ENCODE results near the gene GNAZ. TPM values are rescaled to one million over a fixed set of nuclear protein-coding genes. Genes with fewer than 3 reads are reported as not detected.

The GNAZ gene
- total RNA-seq, 4 donors from 2014 or later = 4.1 to 16.2 (median 6.5) TPM

DNA sequence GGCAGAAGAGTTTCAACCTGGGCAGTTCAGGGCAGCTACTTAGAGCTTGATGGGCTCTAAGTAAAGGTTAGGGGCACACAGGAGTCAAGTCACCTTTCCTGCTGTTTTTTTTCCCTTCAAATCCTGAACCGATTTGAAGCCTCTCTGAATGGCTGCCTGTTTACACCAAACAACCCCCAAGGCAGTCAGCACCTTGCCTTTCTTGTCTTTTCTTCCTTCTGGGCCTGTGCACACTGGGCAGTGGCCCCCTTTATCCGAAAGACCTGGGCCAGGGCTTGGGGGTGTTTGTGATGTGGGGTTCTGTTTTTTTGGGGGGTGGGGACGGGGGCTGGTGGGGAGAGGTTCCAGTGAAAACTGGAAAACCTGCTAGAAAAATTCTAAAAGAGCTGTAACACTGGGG lies 67.1 kb downstream of the GNAZ start:
- TF ChIP-seq CTCF (IDR thresholded peaks at IDR 0.05; ENCODE audit: low read depth) = no peak

DNA sequence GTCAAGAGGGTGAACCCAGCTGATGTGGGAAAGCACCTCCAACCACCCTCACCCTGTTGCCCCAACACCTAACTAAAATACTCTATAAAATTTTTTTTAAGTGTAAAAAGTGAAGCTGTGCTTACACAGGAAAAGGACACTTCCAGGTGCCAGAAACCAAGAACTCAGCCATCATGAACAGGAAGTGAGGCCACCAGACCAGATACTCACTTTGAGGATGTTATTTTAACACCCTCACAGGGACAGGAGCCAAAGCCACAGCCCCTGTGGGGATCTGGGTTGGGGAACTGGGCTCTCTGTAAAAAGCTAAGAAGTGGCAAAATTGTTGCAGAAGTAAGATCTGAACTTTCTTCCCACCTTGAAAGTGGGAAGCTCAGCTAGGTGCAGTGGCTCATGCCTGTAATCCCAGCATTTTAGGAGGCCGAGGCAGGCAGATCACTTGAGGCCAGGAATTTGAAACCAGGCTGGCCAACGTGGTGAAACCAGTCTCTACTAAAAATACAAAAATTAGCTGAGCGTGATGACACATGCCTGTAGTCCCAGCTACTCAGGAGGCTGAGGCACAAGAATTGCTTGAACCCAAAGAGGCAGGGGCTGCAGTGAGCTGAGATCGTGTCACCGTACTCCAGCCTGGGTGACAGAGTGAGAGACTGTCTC lies 67.7 kb downstream of the GNAZ start:
- TF ChIP-seq CTCF (IDR thresholded peaks at IDR 0.05; ENCODE audit: low read depth) = no peak

DNA sequence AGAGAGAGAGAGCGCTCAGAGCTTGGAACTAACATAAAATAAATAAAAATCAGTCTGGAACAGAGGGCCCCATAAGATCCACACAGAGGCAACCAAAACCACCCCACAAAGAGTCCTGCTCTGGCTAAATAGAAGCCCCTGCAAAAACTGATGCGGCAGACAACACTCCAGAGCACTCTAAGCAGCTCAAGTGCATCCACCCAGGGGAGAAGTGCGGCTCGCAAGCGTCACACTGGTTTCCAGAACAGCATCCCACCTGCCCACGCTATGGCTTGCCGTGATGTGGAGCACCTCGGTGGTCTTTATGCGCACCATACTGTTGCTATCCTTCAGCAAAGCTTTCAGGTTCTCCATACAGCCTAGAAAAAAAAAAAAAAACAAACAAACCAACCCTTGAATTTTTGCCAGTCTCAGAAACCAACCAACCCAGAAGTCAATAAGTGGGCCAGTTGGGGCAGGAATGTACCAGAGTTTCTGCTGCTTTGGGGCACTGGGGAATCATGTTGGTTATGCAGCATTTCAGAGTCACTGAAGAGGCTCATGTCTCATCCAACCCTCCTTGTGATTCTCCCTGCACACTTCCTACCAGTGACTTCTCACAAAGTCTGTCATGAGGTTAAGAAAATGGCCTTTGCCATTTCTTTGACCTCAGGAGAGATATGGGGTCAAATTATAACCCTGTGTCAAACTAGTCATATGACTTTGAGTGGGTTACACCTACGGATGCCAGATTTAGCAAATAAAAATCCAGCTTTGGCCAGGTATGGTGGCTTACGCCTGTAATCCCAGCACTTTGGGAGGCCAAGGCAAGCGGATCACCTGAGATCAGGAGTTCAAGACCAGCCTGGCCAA lies 68.5 kb downstream of the GNAZ start:
- TF ChIP-seq CTCF (IDR thresholded peaks at IDR 0.05; ENCODE audit: low read depth) = no peak

- TF ChIP-seq CTCF (IDR thresholded peaks at IDR 0.05; ENCODE audit: low read depth) = no peak
These were observed 70.1 kb downstream of the GNAZ start for GRCh38 chr22:23140385-23140784.

GRCh38 chr22:23142546-23143105 lies 72.3 kb downstream of the GNAZ start:
- TF ChIP-seq CTCF (IDR thresholded peaks at IDR 0.05; ENCODE audit: low read depth) = no peak

DNA sequence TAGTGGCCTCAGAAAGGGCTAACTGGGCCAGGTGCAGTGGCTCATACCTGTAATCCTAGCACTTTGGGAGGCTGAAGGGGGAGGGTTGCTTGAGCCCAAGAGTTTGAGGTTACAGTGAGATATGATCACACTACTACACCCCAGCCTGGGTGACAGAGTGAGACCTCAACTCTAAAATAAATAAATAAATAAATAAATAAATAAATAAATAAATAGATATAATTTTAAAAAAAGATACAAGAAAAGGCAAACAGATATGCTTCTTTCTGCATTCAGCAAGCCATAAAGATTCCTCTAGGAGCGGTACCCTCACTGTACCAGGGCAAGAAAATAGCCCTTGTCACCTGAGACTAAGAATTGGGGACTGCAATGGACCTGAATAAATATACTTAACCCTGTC lies 72.8 kb downstream of the GNAZ start:
- TF ChIP-seq CTCF (IDR thresholded peaks at IDR 0.05; ENCODE audit: low read depth) = no peak

DNA sequence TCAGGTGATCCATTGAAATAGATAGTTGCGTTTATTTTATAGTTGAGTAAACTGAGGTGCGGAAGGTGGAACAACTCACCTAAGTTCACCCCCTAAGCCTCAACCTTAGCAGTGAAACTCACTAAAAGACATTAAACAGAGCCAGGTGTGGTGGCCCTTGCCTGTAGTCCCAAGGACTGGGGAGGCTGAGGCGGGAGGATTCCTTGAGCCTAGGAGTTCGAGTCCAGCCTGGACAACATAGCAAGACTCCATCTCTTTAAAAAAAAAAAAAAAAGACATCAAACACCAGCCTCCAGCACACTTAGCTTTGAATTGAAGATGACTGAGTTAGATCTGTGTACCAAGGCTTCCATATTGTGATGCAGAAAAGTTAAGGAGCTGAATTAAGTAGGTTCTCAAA lies 74.1 kb downstream of the GNAZ start:
- TF ChIP-seq CTCF (IDR thresholded peaks at IDR 0.05; ENCODE audit: low read depth) = no peak
